B cell (primary cell): ENCODE measurements around the gene PKP1. TPM values are rescaled to one million over a fixed set of nuclear protein-coding genes. Genes with fewer than 3 reads are reported as not detected.

Experiments
- ATAC-seq: fragments of 200-7000 bp; cut with Tn5 transposase; one replicate; pipeline ENCODE4 v1.10.0; 2021; ENCODE audit warnings: low read depth, mild to moderate bottlenecking, moderate number of reproducible peaks, moderate library complexity
- CTCF ChIA-PET: fragments of 350-600 bp; sonication (Branson Sonifier 250); formaldehyde crosslinking; loops from one replicate; lab custom pipeline; 2021; ENCODE audit warnings: antibody characterized with exemption, inconsistent platforms; lab: Charles Lee
- POLR2A ChIA-PET: fragments of 350-600 bp; sonication (Branson Sonifier 250); formaldehyde crosslinking; loops from one replicate; lab custom pipeline; 2021; ENCODE audit warnings: antibody characterized with exemption; lab: Charles Lee
- DNase-seq: peaks from one replicate; pipeline ENCODE4 v3.0.0; 2013
- H2AFZ ChIP-seq: 2 replicates; pipeline ENCODE4 v1.6.1; 2012; ENCODE audit warnings: mild to moderate bottlenecking, low read depth, low read length; ENCODE audit not compliant: insufficient read depth, poor library complexity, severe bottlenecking
- H3K27ac ChIP-seq, 2 donors: 1 replicate in 1 of 2; 2 replicates in 1 of 2; pipeline ENCODE4 v1.5.1; 2012 to 2013; ENCODE audit warnings: low read length in 2 of 2, mild to moderate bottlenecking in 2 of 2, moderate library complexity in 1 of 2
- H3K27me3 ChIP-seq, 4 experiments: fragments of 200-600 bp in 1 of 4; sonication (generic) in 1 of 4; replicated peaks in 1 of 4; 1 replicate in 2 of 4; 2 replicates in 2 of 4; pipeline versions ENCODE4 v1.6.1 to v1.7.0; 2013 to 2016; ENCODE audit warnings: low read length in 3 of 4, mild to moderate bottlenecking in 2 of 4, mixed read lengths in 1 of 4, moderate library complexity in 1 of 4; ENCODE audit not compliant: insufficient read depth in 4 of 4, control insufficient read depth in 3 of 4; ENCODE audit errors: control extremely low read depth in 1 of 4
- H3K36me3 ChIP-seq, 2 experiments: replicated peaks in 1 of 2; 1 replicate in 1 of 2; 2 replicates in 1 of 2; pipeline versions ENCODE4 v1.6.1 to v1.7.1; 2013; ENCODE audit warnings: low read length in 1 of 2; ENCODE audit not compliant: insufficient read depth in 2 of 2, control insufficient read depth in 1 of 2; ENCODE audit errors: control extremely low read depth in 1 of 2, extremely low read depth in 1 of 2
- H3K4me1 ChIP-seq, 2 donors: fragments of 200-600 bp in 1 of 2; sonication (generic) in 1 of 2; 1 replicate in 1 of 2; 2 replicates in 1 of 2; pipeline versions ENCODE4 v1.5.1 to v1.6.1; 2013 to 2017; ENCODE audit warnings: low read length in 2 of 2; ENCODE audit not compliant: control insufficient read depth in 2 of 2, insufficient read depth in 2 of 2
- H3K4me2 ChIP-seq: replicated peaks from 2 replicates; pipeline ENCODE3; 2012; ENCODE audit warnings: mild to moderate bottlenecking, low read depth, low read length; ENCODE audit not compliant: poor library complexity, severe bottlenecking
- H3K4me3 ChIP-seq, 5 experiments: fragments of 200-600 bp in 1 of 5; sonication (generic) in 1 of 5; 1 replicate in 3 of 5; 2 replicates in 2 of 5; pipeline versions ENCODE4 v1.5.1 to v1.7.0; 2011 to 2016; ENCODE audit warnings: low read length in 4 of 5, mild to moderate bottlenecking in 4 of 5, low read depth in 2 of 5, control low read depth in 1 of 5, moderate library complexity in 1 of 5; ENCODE audit not compliant: insufficient read depth in 1 of 5; ENCODE audit errors: control extremely low read depth in 1 of 5, extremely low read depth in 1 of 5
- H3K79me2 ChIP-seq: fragments of 200-600 bp; sonication (generic); one replicate; pipeline ENCODE4 v1.6.0; 2016; ENCODE audit warnings: low read length; ENCODE audit not compliant: control insufficient read depth, insufficient read depth
- H3K9ac ChIP-seq: fragments of 200-600 bp; sonication (generic); 2 replicates; pipeline ENCODE4 v1.6.1; 2017; ENCODE audit warnings: mild to moderate bottlenecking, low read length, moderate library complexity
- H3K9me3 ChIP-seq, 3 donors: one replicate each; pipeline versions ENCODE4 v1.6.1 to v1.7.1; 2013; ENCODE audit warnings: low read length in 2 of 3; ENCODE audit not compliant: control insufficient read depth in 2 of 3, insufficient read depth in 1 of 3; ENCODE audit errors: control extremely low read depth in 1 of 3
- H4K20me1 ChIP-seq: 2 replicates; pipeline ENCODE4 v1.6.0; 2012; ENCODE audit warnings: mild to moderate bottlenecking, low read length; ENCODE audit not compliant: insufficient read depth, control insufficient read depth, poor library complexity, severe bottlenecking
- H3K27ac Mint-ChIP-seq: one replicate; pipeline ENCODE4 v1.8.0; 2021; ENCODE audit warnings: mixed read lengths
- H3K27me3 Mint-ChIP-seq: one replicate; pipeline ENCODE4 v1.8.0; 2021; ENCODE audit warnings: mixed read lengths
- H3K4me1 Mint-ChIP-seq: one replicate; pipeline ENCODE4 v1.8.0; 2021; ENCODE audit warnings: mixed read lengths
- H3K4me3 Mint-ChIP-seq: one replicate; pipeline ENCODE4 v1.8.0; 2021; ENCODE audit warnings: mixed read lengths
- H3K9me3 Mint-ChIP-seq: one replicate; pipeline ENCODE4 v1.8.0; 2022; ENCODE audit warnings: mixed read lengths; ENCODE audit not compliant: insufficient read depth
- CTCF ChIP-seq: fragments of 200-600 bp; IDR thresholded peaks from one replicate; pipeline ENCODE4 v1.8.0; 2022; ENCODE audit warnings: antibody characterized with exemption, mild to moderate bottlenecking
- EZH2 ChIP-seq: IDR thresholded peaks from 2 replicates; pipeline ENCODE4 v1.6.1; 2012; ENCODE audit warnings: borderline replicate concordance, low read depth, mild to moderate bottlenecking, moderate library complexity, low read length; ENCODE audit not compliant: insufficient read depth, poor library complexity, severe bottlenecking
- WGBS: methylation state at CpG from one replicate; pipeline ENCODE4 v1.1.5; 2013; ENCODE audit warnings: missing lambda C conversion rate; ENCODE audit not compliant: insufficient coverage; 5-methylcytosine and 5-hydroxymethylcytosine counted together
- intact Hi-C: fragments of 100-400 bp; cut with micrococcal nuclease; formaldehyde crosslinking; loops from one replicate; pipeline ENCODE4 v1.10.0; 2022
- polyA plus RNA-seq: library from polyadenylated mRNA; depleted of rRNA; stranded (reverse); fragments of >200 nt; gene quantifications from 2 replicates; pipeline ENCODE4 v1.2.3, GENCODE V29; 2012
- total RNA-seq, 2 donors: library from RNA; stranded (reverse); fragments of 120-200 nt in 1 of 2; gene quantifications; 1 replicate in 1 of 2; 2 replicates in 1 of 2; pipeline versions ENCODE4 v1.2.3 to v1.2.4, GENCODE V29; 2013 to 2022

PKP1 gene
- total and polyA plus RNA-seq, 2 donors (not counting 1 experiment from before 2014, with no cell fraction given): not detected

- Histone ChIP-seq H2AFZ (no peak overlapping the region), H3K4me1 (no peaks in the 10 kb centered on the region), H3K27me3 (no peaks in the 10 kb centered on the region), H3K9me3 (no peaks in the 10 kb centered on the region), H3K9ac (no peak overlapping the region), H4K20me1 (no peaks in the 10 kb centered on the region), H3K27ac (no peak overlapping the region), H3K4me3 (no peak overlapping the region), H3K36me3 (no peaks in the 10 kb centered on the region), H3K79me2 (no peaks in the 10 kb centered on the region), H3K4me2 (no peak overlapping the region)
- no peak overlapping the region for H3K27ac Mint-ChIP-seq
- ChIA-PET CTCF (no interaction called here), POLR2A (no interaction called here)
- ATAC-seq (no peak), DNase-seq (no peak)
- intact Hi-C loops: no loop called here
- H3K9me3 Mint-ChIP-seq: no peaks in the 10 kb centered on the region
- H3K4me3 Mint-ChIP-seq: no peak overlapping the region
- H3K27me3 Mint-ChIP-seq: peaks cover 7% of the 10 kb centered on the region
- TF ChIP-seq EZH2: no peak
- TF ChIP-seq CTCF: no peak
- 95% methylated on average over 7 of the region's 9 CpGs for WGBS
- H3K4me1 Mint-ChIP-seq: no peaks in the 10 kb centered on the region
Measured at GRCh38 chr1:201336711-201337450, 53.6 kb downstream of the PKP1 start.

- intact Hi-C loops: no loop called here
- POLR2A ChIA-PET: no interaction called here
- Histone ChIP-seq H3K4me2 (no peak overlapping the region), H3K4me1 (no peaks in the 10 kb centered on the region), H2AFZ (no peak overlapping the region), H3K9ac (no peak overlapping the region), H3K79me2 (no peaks in the 10 kb centered on the region), H3K27me3 (peaks cover 0 to 5% (median 0%) of the 10 kb centered on the region in 4 experiments), H3K27ac (no peak overlapping the region), H4K20me1 (no peaks in the 10 kb centered on the region), H3K4me3 (no peak overlapping the region), H3K9me3 (peaks cover 0 to 3% (median 0%) of the 10 kb centered on the region in 3 donors), H3K36me3 (no peaks in the 10 kb centered on the region)
- no peak for TF ChIP-seq EZH2
- no peak for TF ChIP-seq CTCF
- Mint-ChIP-seq H3K27me3 (peaks cover 21% of the 10 kb centered on the region), H3K4me3 (no peak overlapping the region), H3K4me1 (no peaks in the 10 kb centered on the region), H3K27ac (no peak overlapping the region), H3K9me3 (no peaks in the 10 kb centered on the region)
- ATAC-seq (no peak), DNase-seq (no peak)
- CTCF ChIA-PET: no interaction called here
- no CpG with 5 or more reads among the region's 1 CpG for WGBS
Measured at GRCh38 chr1:201341377-201341776, 58.1 kb downstream of the PKP1 start.
